Hepatocyte (in vitro differentiated cells): Measurements from ENCODE around the gene VAV2. TPM values are rescaled to one million over a fixed set of nuclear protein-coding genes. Genes with fewer than 3 reads are reported as not detected.

ENCODE experiments used
- DNase-seq: peaks from one replicate; pipeline ENCODE4 v3.0.0-alpha.2; 2016; ENCODE audit warnings: low spot score
- H2AFZ ChIP-seq: fragments of 200-600 bp; sonication (generic); 2 replicates; pipeline ENCODE4 v1.6.0; 2016; ENCODE audit warnings: antibody characterized with exemption, mild to moderate bottlenecking
- H3K27ac ChIP-seq: fragments of 200-600 bp; sonication (generic); 2 replicates; pipeline ENCODE4 v1.5.1; 2016; ENCODE audit warnings: mild to moderate bottlenecking
- H3K27me3 ChIP-seq: fragments of 200-600 bp; sonication (generic); 2 replicates; pipeline ENCODE4 v1.6.1; 2016
- H3K36me3 ChIP-seq: fragments of 200-600 bp; sonication (generic); replicated peaks from 2 replicates; pipeline ENCODE4 v1.5.1; 2016; ENCODE audit warnings: low read depth; ENCODE audit not compliant: insufficient read depth
- H3K4me1 ChIP-seq: fragments of 200-600 bp; sonication (generic); 2 replicates; pipeline ENCODE4 v1.5.1; 2016; ENCODE audit warnings: mild to moderate bottlenecking, moderate library complexity; ENCODE audit not compliant: insufficient read depth
- H3K4me2 ChIP-seq: fragments of 200-600 bp; sonication (generic); 2 replicates; pipeline ENCODE4 v1.6.0; 2016
- H3K4me3 ChIP-seq: fragments of 200-600 bp; sonication (generic); 2 replicates; pipeline ENCODE4 v1.5.1; 2016; ENCODE audit warnings: mild to moderate bottlenecking
- H3K79me2 ChIP-seq: fragments of 200-600 bp; sonication (generic); 2 replicates; pipeline ENCODE4 v1.6.0; 2017; ENCODE audit warnings: mild to moderate bottlenecking
- H3K9me2 ChIP-seq: fragments of 200-600 bp; sonication (generic); replicated peaks from 2 replicates; pipeline ENCODE4 v1.6.0; 2017; ENCODE audit warnings: mild to moderate bottlenecking; ENCODE audit not compliant: insufficient read depth
- H3K9me3 ChIP-seq: fragments of 200-600 bp; sonication (generic); 2 replicates; pipeline ENCODE4 v1.5.1; 2016; ENCODE audit warnings: low read depth, mild to moderate bottlenecking
- H4K20me1 ChIP-seq: fragments of 200-600 bp; sonication (generic); 2 replicates; pipeline ENCODE4 v1.6.0; 2016; ENCODE audit warnings: mild to moderate bottlenecking; ENCODE audit not compliant: insufficient read depth, poor library complexity, severe bottlenecking
- CTCF ChIP-seq: fragments of 200-600 bp; sonication (generic); IDR thresholded peaks from 2 replicates; pipeline ENCODE4 v1.5.1; 2016; ENCODE audit warnings: antibody characterized with exemption, mild to moderate bottlenecking; ENCODE audit not compliant: poor library complexity
- EZH2 ChIP-seq: fragments of 200-600 bp; sonication (generic); IDR thresholded peaks from 2 replicates; pipeline ENCODE4 v1.6.1; 2016; ENCODE audit warnings: antibody characterized with exemption, mild to moderate bottlenecking, borderline replicate concordance
- EZH2phosphoT487 ChIP-seq: fragments of 200-600 bp; sonication (generic); IDR thresholded peaks from one replicate; pipeline ENCODE4 v1.6.1; 2018; ENCODE audit warnings: antibody characterized with exemption, mild to moderate bottlenecking, low read depth, moderate library complexity; ENCODE audit not compliant: unreplicated experiment, severe bottlenecking
- WGBS: methylation state at CpG from one replicate; pipeline ENCODE4 v1.1.6; 2016; ENCODE audit warnings: low lambda C conversion rate; ENCODE audit errors: missing lambda C conversion rate; 5-methylcytosine and 5-hydroxymethylcytosine counted together
- polyA plus RNA-seq: library from polyadenylated mRNA; unstranded; fragments of >200 nt; fragmentation: Nextera tagmentation; extraction: Ambion mirVana; gene quantifications from 2 replicates; pipeline ENCODE4 v1.2.1, GENCODE V29; 2016
- total RNA-seq: library from RNA; depleted of rRNA; stranded (reverse); fragments of >200 nt; gene quantifications from 2 replicates; pipeline ENCODE4 v1.2.3, GENCODE V29; 2014

The VAV2 gene
- total and polyA plus RNA-seq, 2 experiments from 2014 or later, result 24.9 to 27.7 TPM

GRCh38 chr9:133788819-133789717, 203.1 kb downstream of the VAV2 start:
- no peaks in the 10 kb centered on the region for H3K79me2 ChIP-seq
- no peaks in the 10 kb centered on the region for H3K9me2 ChIP-seq
- peak overlapping the region; percentile 37 for H3K27ac ChIP-seq
- no peaks in the 10 kb centered on the region for H3K27me3 ChIP-seq
- no peaks in the 10 kb centered on the region for H3K36me3 ChIP-seq
- WGBS, result 81% methylated on average over 34 of the region's 34 CpGs
- peak; percentile 57 for DNase-seq
- H3K9me3 ChIP-seq, result no peaks in the 10 kb centered on the region
- H3K4me3 ChIP-seq, result no peak overlapping the region
- H3K4me1 ChIP-seq, result no peaks in the 10 kb centered on the region
- no peaks in the 10 kb centered on the region for H4K20me1 ChIP-seq
- no peak overlapping the region for H3K4me2 ChIP-seq
- no peak for TF ChIP-seq CTCF
- TF ChIP-seq EZH2phosphoT487, result no peak
- TF ChIP-seq EZH2, result no peak
- H2AFZ ChIP-seq, result no peak overlapping the region

- Histone ChIP-seq H3K4me1 (no peaks in the 10 kb centered on the region), H3K9me3 (no peaks in the 10 kb centered on the region), H3K27me3 (no peaks in the 10 kb centered on the region), H2AFZ (no peak overlapping the region), H3K9me2 (no peaks in the 10 kb centered on the region), H3K4me3 (no peak overlapping the region), H3K79me2 (no peaks in the 10 kb centered on the region), H3K36me3 (no peaks in the 10 kb centered on the region), H3K4me2 (no peak overlapping the region), H3K27ac (peak overlapping the region; percentile 37), H4K20me1 (no peaks in the 10 kb centered on the region)
- TF ChIP-seq CTCF (no peak), EZH2phosphoT487 (no peak), EZH2 (no peak)
- no peak for DNase-seq
- 94% methylated on average over 36 of the region's 37 CpGs for WGBS
Observed at GRCh38 chr9:133788045-133788818, 203.9 kb downstream of the VAV2 start.

DNA sequence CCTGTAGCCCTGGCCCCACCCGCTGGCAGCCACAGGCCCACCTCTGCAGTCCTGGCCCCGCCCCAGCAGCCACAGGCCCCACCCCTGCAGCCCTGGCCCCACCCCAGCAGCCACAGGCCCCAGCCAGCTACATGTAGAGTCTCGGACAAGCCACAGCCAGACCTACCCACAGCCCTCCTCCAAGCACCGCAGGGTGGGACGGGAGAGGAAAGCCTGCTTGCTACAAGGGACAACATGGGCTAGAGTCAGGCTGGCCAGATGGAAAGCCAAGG, 204.4 kb downstream of the VAV2 start:
- H4K20me1 ChIP-seq, result no peaks in the 10 kb centered on the region
- no peaks in the 10 kb centered on the region for H3K9me3 ChIP-seq
- H3K79me2 ChIP-seq, result no peaks in the 10 kb centered on the region
- no peaks in the 10 kb centered on the region for H3K27me3 ChIP-seq
- TF ChIP-seq EZH2phosphoT487 (no peak), CTCF (no peak), EZH2 (no peak)
- WGBS, result 83% methylated on average over 2 of the region's 5 CpGs
- no peak overlapping the region for H3K27ac ChIP-seq
- DNase-seq, result peak; percentile 42
- H3K4me2 ChIP-seq, result no peak overlapping the region
- H3K9me2 ChIP-seq, result no peaks in the 10 kb centered on the region
- H3K4me3 ChIP-seq, result no peak overlapping the region
- no peaks in the 10 kb centered on the region for H3K36me3 ChIP-seq
- peaks cover 3% of the 10 kb centered on the region for H3K4me1 ChIP-seq
- no peak overlapping the region for H2AFZ ChIP-seq
